Panc1 (cell line): ENCODE measurements around the gene MYB. TPM values are rescaled to one million over a fixed set of nuclear protein-coding genes. Genes with fewer than 3 reads are reported as not detected.

Experiments
- ATAC-seq: fragments of 200-7000 bp; cut with Tn5 transposase; 2 replicates; pipeline ENCODE4 v1.9.1; 2020; ENCODE audit warnings: mild to moderate bottlenecking, moderate library complexity
- BruUV-seq: library from RNA; stranded (reverse); fragments of 400-500 nt; replicated peaks from 2 replicates; lab custom pipeline; 2021; lab: Mats Ljungman, UMichigan
- CTCF ChIA-PET: fragments of 300-600 bp; sonication (Branson Sonifier 250); formaldehyde crosslinking; loops from one replicate; lab custom pipeline; 2022; ENCODE audit warnings: antibody characterized with exemption; lab: Charles Lee
- POLR2A ChIA-PET: fragments of 300-600 bp; sonication (Branson Sonifier 250); formaldehyde crosslinking; loops from one replicate; lab custom pipeline; 2022; ENCODE audit warnings: antibody characterized with exemption; lab: Charles Lee
- DNase-seq: peaks from one replicate; pipeline ENCODE4 v3.0.0-alpha.2; 2010; ENCODE audit warnings: low read depth, low spot score
- H3K27ac ChIP-seq: 2 replicates; pipeline ENCODE4 v1.5.1; 2011; ENCODE audit warnings: mild to moderate bottlenecking, low read length, inconsistent platforms
- H3K27me3 ChIP-seq: fragments of 200-500 bp; sonication (Bioruptor generic); 2 replicates; pipeline ENCODE4 v1.6.0; 2014; ENCODE audit warnings: low read length, inconsistent platforms; ENCODE audit not compliant: control insufficient read depth, insufficient read depth
- H3K36me3 ChIP-seq: fragments of 200-500 bp; sonication (Bioruptor generic); 2 replicates; pipeline ENCODE4 v1.5.1; 2014; ENCODE audit warnings: inconsistent platforms, mild to moderate bottlenecking, low read length, moderate library complexity; ENCODE audit not compliant: control insufficient read depth, insufficient read depth
- H3K4me1 ChIP-seq: 2 replicates; pipeline ENCODE4 v1.5.1; 2011; ENCODE audit warnings: inconsistent platforms, mild to moderate bottlenecking, low read length, moderate library complexity; ENCODE audit not compliant: control insufficient read depth, insufficient read depth
- H3K4me3 ChIP-seq, 2 experiments: 2 replicates each; pipeline ENCODE4 v1.5.1; 2011 to 2012; ENCODE audit warnings: low read depth in 2 of 2, low read length in 2 of 2, mild to moderate bottlenecking in 2 of 2, inconsistent platforms in 1 of 2, moderate library complexity in 1 of 2
- H3K9me3 ChIP-seq: fragments of 200-500 bp; sonication (Bioruptor generic); 2 replicates; pipeline ENCODE4 v1.5.1; 2014; ENCODE audit warnings: low read depth, mild to moderate bottlenecking, inconsistent platforms, low read length, moderate library complexity; ENCODE audit not compliant: control insufficient read depth, insufficient read depth
- POLR2AphosphoS5 ChIP-seq: IDR thresholded peaks from 2 replicates; pipeline ENCODE4 v1.6.1; 2012; ENCODE audit warnings: mild to moderate bottlenecking, low read depth, low read length, moderate library complexity
- SIN3A ChIP-seq: IDR thresholded peaks from 2 replicates; pipeline ENCODE4 v1.6.1; 2012; ENCODE audit warnings: low read depth, mild to moderate bottlenecking, low read length, moderate library complexity, borderline replicate concordance; ENCODE audit not compliant: insufficient read depth
- TCF7L2 ChIP-seq: IDR thresholded peaks from 2 replicates; pipeline ENCODE4 v1.6.1; 2011; ENCODE audit warnings: mild to moderate bottlenecking, low read depth, low read length, inconsistent platforms
- in situ Hi-C: cut with HindIII; loops from 2 replicates; pipeline ENCODE4 v1.10.0; 2016; ENCODE audit warnings: low sequenced_read_pairs, low pct_unique_long_range_greater_than_20kb
- intact Hi-C: fragments of 100-400 bp; cut with micrococcal nuclease; formaldehyde crosslinking; loops from one replicate; pipeline ENCODE4 v1.10.0; 2022; ENCODE audit not compliant: unreplicated experiment
- total RNA-seq: library from RNA; stranded (reverse); gene quantifications from one replicate; pipeline ENCODE4 v1.2.1, GENCODE V29; 2021; ENCODE audit not compliant: unreplicated experiment
- TF ChIP-seq, protein P1 (sequence below), 2 experiments: IDR thresholded peaks; 2 replicates each; pipeline ENCODE4 v1.6.1; 2011 to 2012; ENCODE audit warnings: low read depth in 2 of 2, control low read depth in 1 of 2, low read length in 1 of 2, mild to moderate bottlenecking in 1 of 2, moderate library complexity in 1 of 2; ENCODE audit not compliant: insufficient read depth in 1 of 2
- TF ChIP-seq, protein P2 (sequence below): fragments of 450-650 bp; IDR thresholded peaks from 2 replicates; pipeline ENCODE4 v1.5.1; 2017; ENCODE audit warnings: mild to moderate bottlenecking

MYB gene
- total RNA-seq, 1 experiment from 2014 or later: 1.3 TPM

DNA sequence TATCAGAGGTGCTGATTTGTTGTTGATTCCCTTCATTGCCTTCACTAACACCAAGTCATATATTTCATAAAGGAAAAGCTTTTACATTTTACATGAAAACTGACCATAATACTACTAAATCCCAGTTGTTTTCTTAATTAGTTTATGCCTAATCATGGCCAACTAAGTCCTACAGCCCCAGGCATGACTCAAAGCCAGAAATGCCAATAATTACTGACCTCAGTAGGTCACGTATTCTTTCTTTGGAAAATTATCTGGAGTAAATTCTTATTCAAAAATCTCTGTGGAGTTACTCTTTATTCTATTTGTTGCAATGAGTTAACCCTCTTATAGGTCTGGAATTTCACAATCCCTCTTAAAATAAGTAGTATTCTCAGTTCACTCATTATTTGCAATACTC, 13.5 kb upstream of the MYB start:
- H3K9me3 ChIP-seq: no peaks in the 10 kb centered on the region
- intact Hi-C loops: no loop called here
- H3K27ac ChIP-seq: no peak overlapping the region
- ChIA-PET CTCF (no interaction called here), POLR2A (interaction anchor here (0.5 kb wide), 1 partner anchor 48 kb away, joined by 3 read pairs; no protein-coding TSS in a partner anchor)
- DNase-seq (no peak), ATAC-seq (no peak)
- no peak overlapping the region for H3K4me3 ChIP-seq
- peaks cover 2% of the 10 kb centered on the region; the same call in 1 of the 2 replicates for H3K27me3 ChIP-seq
- BruUV-seq: no TSS peak
- in situ Hi-C loops: no loop called here
- TF ChIP-seq SIN3A (no peak), TCF7L2 (no peak), POLR2AphosphoS5 (no peak)
- TF ChIP-seq, protein P1, sequence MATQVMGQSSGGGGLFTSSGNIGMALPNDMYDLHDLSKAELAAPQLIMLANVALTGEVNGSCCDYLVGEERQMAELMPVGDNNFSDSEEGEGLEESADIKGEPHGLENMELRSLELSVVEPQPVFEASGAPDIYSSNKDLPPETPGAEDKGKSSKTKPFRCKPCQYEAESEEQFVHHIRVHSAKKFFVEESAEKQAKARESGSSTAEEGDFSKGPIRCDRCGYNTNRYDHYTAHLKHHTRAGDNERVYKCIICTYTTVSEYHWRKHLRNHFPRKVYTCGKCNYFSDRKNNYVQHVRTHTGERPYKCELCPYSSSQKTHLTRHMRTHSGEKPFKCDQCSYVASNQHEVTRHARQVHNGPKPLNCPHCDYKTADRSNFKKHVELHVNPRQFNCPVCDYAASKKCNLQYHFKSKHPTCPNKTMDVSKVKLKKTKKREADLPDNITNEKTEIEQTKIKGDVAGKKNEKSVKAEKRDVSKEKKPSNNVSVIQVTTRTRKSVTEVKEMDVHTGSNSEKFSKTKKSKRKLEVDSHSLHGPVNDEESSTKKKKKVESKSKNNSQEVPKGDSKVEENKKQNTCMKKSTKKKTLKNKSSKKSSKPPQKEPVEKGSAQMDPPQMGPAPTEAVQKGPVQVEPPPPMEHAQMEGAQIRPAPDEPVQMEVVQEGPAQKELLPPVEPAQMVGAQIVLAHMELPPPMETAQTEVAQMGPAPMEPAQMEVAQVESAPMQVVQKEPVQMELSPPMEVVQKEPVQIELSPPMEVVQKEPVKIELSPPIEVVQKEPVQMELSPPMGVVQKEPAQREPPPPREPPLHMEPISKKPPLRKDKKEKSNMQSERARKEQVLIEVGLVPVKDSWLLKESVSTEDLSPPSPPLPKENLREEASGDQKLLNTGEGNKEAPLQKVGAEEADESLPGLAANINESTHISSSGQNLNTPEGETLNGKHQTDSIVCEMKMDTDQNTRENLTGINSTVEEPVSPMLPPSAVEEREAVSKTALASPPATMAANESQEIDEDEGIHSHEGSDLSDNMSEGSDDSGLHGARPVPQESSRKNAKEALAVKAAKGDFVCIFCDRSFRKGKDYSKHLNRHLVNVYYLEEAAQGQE (IDR thresholded peaks at IDR 0.05; ENCODE audit: insufficient read depth in 1 of 2, low read depth in 2 of 2, low read length in 1 of 2): no peak
- TF ChIP-seq, protein P2, sequence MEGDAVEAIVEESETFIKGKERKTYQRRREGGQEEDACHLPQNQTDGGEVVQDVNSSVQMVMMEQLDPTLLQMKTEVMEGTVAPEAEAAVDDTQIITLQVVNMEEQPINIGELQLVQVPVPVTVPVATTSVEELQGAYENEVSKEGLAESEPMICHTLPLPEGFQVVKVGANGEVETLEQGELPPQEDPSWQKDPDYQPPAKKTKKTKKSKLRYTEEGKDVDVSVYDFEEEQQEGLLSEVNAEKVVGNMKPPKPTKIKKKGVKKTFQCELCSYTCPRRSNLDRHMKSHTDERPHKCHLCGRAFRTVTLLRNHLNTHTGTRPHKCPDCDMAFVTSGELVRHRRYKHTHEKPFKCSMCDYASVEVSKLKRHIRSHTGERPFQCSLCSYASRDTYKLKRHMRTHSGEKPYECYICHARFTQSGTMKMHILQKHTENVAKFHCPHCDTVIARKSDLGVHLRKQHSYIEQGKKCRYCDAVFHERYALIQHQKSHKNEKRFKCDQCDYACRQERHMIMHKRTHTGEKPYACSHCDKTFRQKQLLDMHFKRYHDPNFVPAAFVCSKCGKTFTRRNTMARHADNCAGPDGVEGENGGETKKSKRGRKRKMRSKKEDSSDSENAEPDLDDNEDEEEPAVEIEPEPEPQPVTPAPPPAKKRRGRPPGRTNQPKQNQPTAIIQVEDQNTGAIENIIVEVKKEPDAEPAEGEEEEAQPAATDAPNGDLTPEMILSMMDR: no peak
- no peaks in the 10 kb centered on the region for H3K36me3 ChIP-seq
- H3K4me1 ChIP-seq: no peaks in the 10 kb centered on the region

DNA sequence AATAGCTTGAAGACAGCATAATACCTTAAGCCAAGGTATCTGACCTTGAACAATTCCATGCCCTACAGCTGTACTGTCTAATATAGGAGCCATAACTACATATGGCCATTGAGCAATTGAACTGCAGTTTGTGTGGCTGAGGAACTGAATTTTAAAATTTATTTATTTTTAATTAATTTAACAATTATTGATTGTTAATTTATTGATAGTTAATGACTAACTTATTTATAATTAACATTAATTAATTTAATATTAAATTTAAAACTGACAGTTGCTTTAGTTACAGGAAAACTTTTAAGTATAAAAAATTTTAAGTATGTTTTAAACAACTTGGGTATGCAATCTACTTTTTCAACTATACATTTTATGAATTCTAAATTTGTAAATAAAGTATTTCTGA, 12.3 kb upstream of the MYB start:
- Histone ChIP-seq H3K4me1 (no peaks in the 10 kb centered on the region), H3K9me3 (no peaks in the 10 kb centered on the region), H3K36me3 (no peaks in the 10 kb centered on the region), H3K27ac (no peak overlapping the region), H3K4me3 (no peak overlapping the region), H3K27me3 (peaks cover 2% of the 10 kb centered on the region; the same call in 1 of the 2 replicates)
- ATAC-seq: no peak
- intact Hi-C loops: no loop called here
- no TSS peak for BruUV-seq
- ChIA-PET CTCF (no interaction called here), POLR2A (no interaction called here)
- no peak for TF ChIP-seq POLR2AphosphoS5
- TF ChIP-seq SIN3A: no peak
- TF ChIP-seq, protein P2: no peak
- TF ChIP-seq, protein P1 (IDR thresholded peaks at IDR 0.05; ENCODE audit: insufficient read depth in 1 of 2, low read depth in 2 of 2, low read length in 1 of 2): no peak
- no peak for TF ChIP-seq TCF7L2
- in situ Hi-C loops: no loop called here
- DNase-seq: no peak
